Measurements from ENCODE around the gene PKNOX2.

Gene PKNOX2, protein sequence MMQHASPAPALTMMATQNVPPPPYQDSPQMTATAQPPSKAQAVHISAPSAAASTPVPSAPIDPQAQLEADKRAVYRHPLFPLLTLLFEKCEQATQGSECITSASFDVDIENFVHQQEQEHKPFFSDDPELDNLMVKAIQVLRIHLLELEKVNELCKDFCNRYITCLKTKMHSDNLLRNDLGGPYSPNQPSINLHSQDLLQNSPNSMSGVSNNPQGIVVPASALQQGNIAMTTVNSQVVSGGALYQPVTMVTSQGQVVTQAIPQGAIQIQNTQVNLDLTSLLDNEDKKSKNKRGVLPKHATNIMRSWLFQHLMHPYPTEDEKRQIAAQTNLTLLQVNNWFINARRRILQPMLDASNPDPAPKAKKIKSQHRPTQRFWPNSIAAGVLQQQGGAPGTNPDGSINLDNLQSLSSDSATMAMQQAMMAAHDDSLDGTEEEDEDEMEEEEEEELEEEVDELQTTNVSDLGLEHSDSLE

DNA sequence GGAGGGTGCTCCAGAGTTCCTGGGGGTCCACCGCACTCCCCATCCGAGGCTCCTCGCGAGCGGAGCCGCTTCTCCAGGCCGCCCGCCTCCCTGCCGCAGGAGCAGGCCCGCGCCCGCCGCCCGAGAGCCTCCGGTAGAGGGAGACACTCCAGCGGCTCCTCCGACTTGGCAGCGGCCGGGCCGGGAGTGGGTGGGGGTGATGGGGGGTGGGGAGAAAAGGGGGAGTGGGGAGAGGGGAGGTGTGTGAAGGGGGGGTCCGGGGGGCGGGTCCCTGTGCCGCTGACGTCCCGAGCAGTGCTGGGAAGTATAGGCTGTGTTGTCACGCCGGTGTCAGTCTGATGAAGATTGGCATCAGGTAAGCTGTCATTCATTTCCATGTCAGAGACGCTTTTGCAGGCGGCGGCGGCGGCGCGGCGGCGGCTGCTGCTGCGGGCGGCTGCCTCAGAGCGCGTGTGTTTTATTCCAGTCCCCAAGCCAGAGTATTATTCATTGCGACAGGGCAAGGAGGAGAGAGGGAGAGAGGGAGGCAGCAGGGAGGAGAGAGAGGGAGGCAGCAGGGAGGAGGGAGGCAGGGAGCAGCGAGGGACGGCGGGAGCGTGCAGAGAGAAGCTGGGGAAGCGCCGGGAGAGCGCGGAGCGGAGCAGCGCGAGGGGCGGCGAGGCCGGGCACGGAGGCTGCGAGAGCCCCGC, at the start of gene PKNOX2:
Gene PKNOX2 (plus strand): TSS at position 330 of the 689 bp plus-strand sequence. CDS start 186,555 bp downstream, outside the sequence.
- H3K36me3 ChIP-seq (ENCODE audit: control insufficient read depth in 5 of 5, insufficient read depth in 5 of 5, low read length in 5 of 5), result no peaks in the 10 kb centered on the region
- peak within 1 kb of the TSS; percentile 72 for H3K27ac ChIP-seq (ENCODE audit: low read depth, low read length)
- peak within 1 kb of the TSS; percentile 48 to 79 (median 64) for H3K9ac ChIP-seq (ENCODE audit: low read length in 5 of 5)
- peaks cover 0 to 23% (median 9%) of the 10 kb centered on the region in 5 donors for H3K27me3 ChIP-seq (ENCODE audit: control insufficient read depth in 5 of 5, insufficient read depth in 4 of 5, low read length in 5 of 5)
- H3K4me1 ChIP-seq (ENCODE audit: control insufficient read depth in 5 of 5, insufficient read depth in 5 of 5, low read length in 5 of 5), result peaks cover 2 to 42% (median 34%) of the 10 kb centered on the region in 5 donors
- no peaks in the 10 kb centered on the region for H3K9me3 ChIP-seq (ENCODE audit: control insufficient read depth in 5 of 5, low read length in 5 of 5)
- H3K4me3 ChIP-seq (ENCODE audit: low read depth in 1 of 5, low read length in 5 of 5), result peak within 1 kb of the TSS; percentile 65 to 79 (median 73)

DNA sequence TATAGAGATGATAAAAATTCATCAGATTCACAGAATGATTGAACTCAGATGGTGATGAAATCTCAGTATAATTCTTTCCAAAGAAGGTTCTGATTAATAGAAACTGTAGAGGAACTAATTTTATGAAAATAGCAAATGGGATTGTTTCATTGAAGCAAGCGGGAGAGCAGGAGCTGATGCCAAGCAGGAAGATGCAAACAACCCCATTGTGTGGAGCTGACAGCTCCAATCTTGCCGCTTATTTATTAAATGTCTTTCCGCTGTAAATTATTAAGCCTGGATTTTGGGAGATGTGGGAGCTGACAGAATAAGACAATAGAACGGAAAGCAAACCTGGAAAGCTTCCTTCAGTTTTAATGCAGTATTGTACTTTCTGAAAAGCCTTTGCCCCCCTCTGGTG, 47.1 kb upstream of the PKNOX2 start:
- H3K36me3 ChIP-seq (ENCODE audit: control insufficient read depth in 5 of 5, insufficient read depth in 5 of 5, low read length in 5 of 5), result no peaks in the 10 kb centered on the region
- no peak overlapping the region for H3K4me3 ChIP-seq (ENCODE audit: low read depth in 1 of 5, low read length in 5 of 5)
- H3K4me1 ChIP-seq (ENCODE audit: control insufficient read depth in 5 of 5, insufficient read depth in 5 of 5, low read length in 5 of 5), result peaks cover 0 to under 1% (median 0%) of the 10 kb centered on the region in 5 donors
- no peak overlapping the region for H3K27ac ChIP-seq (ENCODE audit: low read depth, low read length)
- H3K9me3 ChIP-seq (ENCODE audit: control insufficient read depth in 5 of 5, low read length in 5 of 5), result no peaks in the 10 kb centered on the region
- no peaks in the 10 kb centered on the region for H3K27me3 ChIP-seq (ENCODE audit: control insufficient read depth in 5 of 5, insufficient read depth in 4 of 5, low read length in 5 of 5)
- H3K9ac ChIP-seq (ENCODE audit: low read length in 5 of 5), result no peak overlapping the region

DNA sequence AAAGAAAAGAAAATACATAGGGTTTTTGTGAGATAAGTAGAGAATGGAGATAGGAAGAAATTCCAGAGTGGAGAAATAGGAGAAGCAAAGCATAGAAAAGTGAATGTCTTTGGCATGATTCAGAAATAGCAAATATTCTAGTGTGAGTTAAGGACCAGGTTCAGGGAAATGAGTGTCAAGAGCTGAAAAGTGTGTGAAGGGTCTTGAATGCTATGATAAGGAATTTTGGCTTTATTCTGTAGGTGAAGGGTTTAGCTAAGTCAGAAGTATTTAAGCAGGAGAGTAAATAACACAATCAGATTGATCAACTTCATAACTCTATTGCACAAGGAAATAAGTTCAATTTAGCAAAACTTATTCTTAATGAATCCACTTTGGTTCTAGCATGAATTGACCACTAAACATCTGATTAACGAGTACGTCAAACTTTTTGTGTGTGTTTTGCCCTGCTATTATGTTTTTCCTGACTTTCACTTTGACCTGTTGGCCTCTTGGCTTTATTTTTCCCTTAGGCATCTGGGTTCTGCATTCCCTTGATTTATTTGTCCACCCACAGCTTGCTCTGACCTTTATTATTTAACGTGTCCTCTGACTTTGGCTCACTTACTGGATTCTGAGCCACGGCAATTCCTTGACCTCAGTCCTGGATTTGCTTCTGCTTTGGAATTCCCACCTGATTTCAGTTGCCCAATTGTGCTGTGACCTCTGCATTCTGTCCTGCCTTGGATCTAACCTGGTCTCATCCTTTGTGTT, 41.2 kb upstream of the PKNOX2 start:
- Histone ChIP-seq H3K36me3 (ENCODE audit: control insufficient read depth in 5 of 5, insufficient read depth in 5 of 5, low read length in 5 of 5) (no peaks in the 10 kb centered on the region), H3K4me1 (ENCODE audit: control insufficient read depth in 5 of 5, insufficient read depth in 5 of 5, low read length in 5 of 5) (peaks cover 0 to 19% (median 10%) of the 10 kb centered on the region in 5 donors), H3K9me3 (ENCODE audit: control insufficient read depth in 5 of 5, low read length in 5 of 5) (no peaks in the 10 kb centered on the region), H3K27ac (ENCODE audit: low read depth, low read length) (peak overlapping the region; percentile 90), H3K27me3 (ENCODE audit: control insufficient read depth in 5 of 5, insufficient read depth in 4 of 5, low read length in 5 of 5) (no peaks in the 10 kb centered on the region), H3K4me3 (ENCODE audit: low read depth in 1 of 5, low read length in 5 of 5) (peak overlapping the region in 4 of 5 donors; percentile 38 to 49 (median 43)), H3K9ac (ENCODE audit: low read length in 5 of 5) (peak overlapping the region in 3 of 5 donors; percentile 21 to 65 (median 25))

DNA sequence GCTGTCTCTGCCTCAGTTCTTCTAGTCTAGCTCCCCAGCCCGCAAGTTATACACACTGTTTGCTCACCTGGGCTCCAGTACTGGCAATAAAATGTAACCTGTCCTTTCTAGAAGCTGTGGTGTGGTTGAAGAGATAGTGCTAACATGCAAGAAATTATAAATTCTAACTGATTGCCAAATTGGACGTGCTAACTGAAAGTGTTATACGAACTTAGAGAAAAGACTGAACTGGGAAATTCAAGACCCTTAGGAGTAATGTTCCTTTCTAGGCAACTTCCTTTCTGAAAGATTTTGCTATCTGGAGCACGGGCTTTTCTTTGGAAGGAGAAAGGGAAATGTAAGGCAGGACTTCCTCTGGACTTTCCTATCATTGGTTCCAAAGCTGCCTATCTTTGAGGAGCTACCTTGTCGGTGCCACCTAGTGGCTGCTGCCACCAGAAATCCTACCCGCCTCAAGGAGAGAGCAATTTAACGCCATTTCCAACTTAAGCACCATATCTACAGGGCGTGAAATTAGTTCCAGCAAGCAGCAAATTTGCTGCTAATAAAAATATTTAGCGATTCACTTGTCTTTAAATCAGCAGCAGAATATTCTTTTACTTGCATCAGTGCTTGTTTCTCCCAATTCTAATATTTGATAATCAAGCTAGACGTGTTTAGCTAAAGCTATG, 40.5 kb upstream of the PKNOX2 start:
- Histone ChIP-seq H3K9me3 (ENCODE audit: control insufficient read depth in 5 of 5, low read length in 5 of 5) (no peaks in the 10 kb centered on the region), H3K4me3 (ENCODE audit: low read depth in 1 of 5, low read length in 5 of 5) (peak overlapping the region; percentile 8 to 49 (median 38)), H3K9ac (ENCODE audit: low read length in 5 of 5) (peak overlapping the region in 2 of 5 donors; percentile 21 to 65), H3K4me1 (ENCODE audit: control insufficient read depth in 5 of 5, insufficient read depth in 5 of 5, low read length in 5 of 5) (peaks cover 0 to 19% (median 10%) of the 10 kb centered on the region in 5 donors), H3K27ac (ENCODE audit: low read depth, low read length) (peak overlapping the region; percentile 90), H3K27me3 (ENCODE audit: control insufficient read depth in 5 of 5, insufficient read depth in 4 of 5, low read length in 5 of 5) (peaks cover 0 to 2% (median 0%) of the 10 kb centered on the region in 5 donors), H3K36me3 (ENCODE audit: control insufficient read depth in 5 of 5, insufficient read depth in 5 of 5, low read length in 5 of 5) (no peaks in the 10 kb centered on the region)

DNA sequence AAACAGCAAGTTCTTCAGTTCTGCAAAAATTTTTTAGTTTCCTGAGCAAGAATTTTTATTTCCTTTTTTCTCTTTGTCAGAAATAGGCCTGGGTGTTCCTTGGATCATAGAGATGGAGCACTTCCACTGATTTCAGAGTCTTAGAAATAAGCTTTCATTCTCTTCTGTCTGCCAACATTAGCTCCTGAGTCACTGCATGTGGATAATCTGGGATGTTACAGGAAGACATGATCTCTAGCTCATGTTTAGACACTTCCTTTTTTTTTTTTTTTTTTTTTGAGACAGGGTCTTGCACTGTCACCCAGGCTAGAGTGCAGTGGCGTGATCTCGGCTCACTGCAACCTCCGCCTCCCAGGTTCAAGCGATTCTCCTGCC, 39.9 kb upstream of the PKNOX2 start:
- no peaks in the 10 kb centered on the region for H3K9me3 ChIP-seq (ENCODE audit: control insufficient read depth in 5 of 5, low read length in 5 of 5)
- H3K4me1 ChIP-seq (ENCODE audit: control insufficient read depth in 5 of 5, insufficient read depth in 5 of 5, low read length in 5 of 5), result peaks cover 0 to 19% (median 10%) of the 10 kb centered on the region in 5 donors
- H3K4me3 ChIP-seq (ENCODE audit: low read depth in 1 of 5, low read length in 5 of 5), result peak overlapping the region in 1 of 5 donors; percentile 48
- peaks cover 0 to 3% (median 0%) of the 10 kb centered on the region in 5 donors for H3K27me3 ChIP-seq (ENCODE audit: control insufficient read depth in 5 of 5, insufficient read depth in 4 of 5, low read length in 5 of 5)
- H3K9ac ChIP-seq (ENCODE audit: low read length in 5 of 5), result no peak overlapping the region
- H3K27ac ChIP-seq (ENCODE audit: low read depth, low read length), result peak overlapping the region; percentile 90
- H3K36me3 ChIP-seq (ENCODE audit: control insufficient read depth in 5 of 5, insufficient read depth in 5 of 5, low read length in 5 of 5), result no peaks in the 10 kb centered on the region

DNA sequence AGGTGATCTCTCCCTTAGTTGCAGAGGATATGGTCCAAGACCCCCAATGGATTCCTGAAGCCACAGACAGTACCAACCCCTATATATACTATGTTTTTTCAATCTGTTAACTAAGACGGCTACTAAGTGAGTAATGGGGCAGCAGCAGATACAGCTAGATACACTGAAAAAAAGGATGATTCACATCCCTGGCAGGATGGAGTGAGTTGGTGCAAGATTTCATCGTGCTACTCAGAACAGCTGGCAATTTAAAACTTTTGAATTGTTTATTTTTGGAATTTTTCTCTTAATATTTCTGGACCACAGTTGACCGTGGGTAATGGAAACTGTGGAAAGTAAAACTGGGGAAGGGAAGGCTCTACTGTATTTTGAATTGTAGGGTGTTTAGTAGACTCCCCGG, 36.1 kb upstream of the PKNOX2 start:
- H3K4me3 ChIP-seq (ENCODE audit: low read depth in 1 of 5, low read length in 5 of 5), result no peak overlapping the region
- H3K27ac ChIP-seq (ENCODE audit: low read depth, low read length), result no peak overlapping the region
- no peaks in the 10 kb centered on the region for H3K9me3 ChIP-seq (ENCODE audit: control insufficient read depth in 5 of 5, low read length in 5 of 5)
- H3K4me1 ChIP-seq (ENCODE audit: control insufficient read depth in 5 of 5, insufficient read depth in 5 of 5, low read length in 5 of 5), result peaks cover 0 to 14% (median 8%) of the 10 kb centered on the region in 5 donors
- no peak overlapping the region for H3K9ac ChIP-seq (ENCODE audit: low read length in 5 of 5)
- H3K27me3 ChIP-seq (ENCODE audit: control insufficient read depth in 5 of 5, insufficient read depth in 4 of 5, low read length in 5 of 5), result peaks cover 0 to 4% (median 3%) of the 10 kb centered on the region in 5 donors
- H3K36me3 ChIP-seq (ENCODE audit: control insufficient read depth in 5 of 5, insufficient read depth in 5 of 5, low read length in 5 of 5), result no peaks in the 10 kb centered on the region

DNA sequence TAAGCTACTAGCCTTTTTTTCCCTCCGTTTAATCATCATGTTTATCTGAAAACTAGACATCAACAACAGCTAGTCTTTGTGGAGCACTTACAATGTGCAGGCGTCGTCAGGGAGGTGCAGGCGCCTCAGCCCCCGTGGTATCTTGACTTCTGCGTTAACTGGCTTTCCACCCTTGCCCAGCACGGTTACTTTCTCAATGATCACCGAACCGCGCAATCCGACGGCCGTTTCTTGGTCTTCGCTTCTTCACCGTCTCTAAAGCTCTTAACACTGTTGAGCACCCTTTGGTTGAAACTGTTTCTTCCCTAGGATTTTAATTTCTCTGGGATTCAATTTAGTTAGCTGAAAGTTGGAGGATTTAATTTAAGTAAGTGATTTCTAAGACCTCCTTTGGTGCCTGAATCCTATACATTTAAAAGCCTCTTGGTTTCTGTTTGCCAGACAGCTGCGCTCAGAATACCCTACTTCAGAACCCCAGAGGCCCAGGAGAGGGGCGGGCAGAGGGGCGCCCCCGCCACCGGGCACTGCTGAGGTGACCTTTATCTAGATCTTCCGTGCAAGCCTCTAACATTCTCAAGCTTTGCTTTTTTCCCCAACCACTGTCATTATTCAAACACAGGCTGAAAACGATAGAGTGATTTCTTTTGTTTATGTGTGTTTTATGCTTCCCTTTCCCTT, 35.1 kb upstream of the PKNOX2 start:
- H3K9ac ChIP-seq (ENCODE audit: low read length in 5 of 5), result no peak overlapping the region
- H3K27ac ChIP-seq (ENCODE audit: low read depth, low read length), result no peak overlapping the region
- no peak overlapping the region for H3K4me3 ChIP-seq (ENCODE audit: low read depth in 1 of 5, low read length in 5 of 5)
- no peaks in the 10 kb centered on the region for H3K9me3 ChIP-seq (ENCODE audit: control insufficient read depth in 5 of 5, low read length in 5 of 5)
- peaks cover 0 to 4% (median 3%) of the 10 kb centered on the region in 5 donors for H3K27me3 ChIP-seq (ENCODE audit: control insufficient read depth in 5 of 5, insufficient read depth in 4 of 5, low read length in 5 of 5)
- H3K36me3 ChIP-seq (ENCODE audit: control insufficient read depth in 5 of 5, insufficient read depth in 5 of 5, low read length in 5 of 5), result no peaks in the 10 kb centered on the region
- H3K4me1 ChIP-seq (ENCODE audit: control insufficient read depth in 5 of 5, insufficient read depth in 5 of 5, low read length in 5 of 5), result peaks cover 0 to 11% (median 0%) of the 10 kb centered on the region in 5 donors

DNA sequence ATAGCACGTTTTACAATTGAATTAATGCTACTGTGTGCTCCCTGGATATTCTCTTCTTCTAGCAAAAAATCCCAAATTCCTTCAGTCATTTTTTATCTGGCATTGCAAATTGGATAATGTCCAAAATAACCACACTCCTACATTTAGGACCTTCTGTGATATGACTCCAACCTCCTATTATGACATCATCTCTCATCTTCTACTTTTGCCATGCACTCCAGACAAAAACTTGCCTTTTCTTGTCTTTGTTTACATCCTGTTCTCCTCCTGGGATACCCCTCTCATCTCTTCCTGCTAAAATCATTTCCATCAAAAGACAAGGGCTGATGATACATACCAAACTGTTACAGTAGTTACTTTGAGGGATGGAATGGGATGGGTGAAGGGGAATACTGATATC, 32.5 kb upstream of the PKNOX2 start:
- peaks cover 0 to 4% (median 3%) of the 10 kb centered on the region in 5 donors for H3K27me3 ChIP-seq (ENCODE audit: control insufficient read depth in 5 of 5, insufficient read depth in 4 of 5, low read length in 5 of 5)
- no peaks in the 10 kb centered on the region for H3K9me3 ChIP-seq (ENCODE audit: control insufficient read depth in 5 of 5, low read length in 5 of 5)
- H3K9ac ChIP-seq (ENCODE audit: low read length in 5 of 5), result no peak overlapping the region

DNA sequence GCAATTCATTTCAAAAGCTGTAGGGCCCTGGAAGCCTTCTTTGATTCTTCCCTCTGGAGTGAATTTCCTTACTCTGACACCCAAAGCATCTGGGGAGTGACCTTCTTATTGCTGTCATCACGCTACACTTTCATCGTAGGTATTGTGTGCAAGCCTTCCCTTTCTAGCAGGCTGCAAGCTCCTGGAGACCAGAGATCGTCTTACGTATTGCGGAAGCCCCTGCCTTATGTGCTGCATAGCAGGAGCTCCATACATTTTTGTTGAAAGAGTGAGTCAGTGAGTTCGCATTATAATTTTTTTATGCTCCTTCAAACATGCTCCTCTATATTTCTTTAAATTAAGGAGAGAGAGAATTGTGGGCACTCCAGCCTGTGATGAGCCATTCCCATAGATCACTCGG, 32.0 kb upstream of the PKNOX2 start:
- no peaks in the 10 kb centered on the region for H3K9me3 ChIP-seq (ENCODE audit: control insufficient read depth in 5 of 5, low read length in 5 of 5)
- no peak overlapping the region for H3K4me3 ChIP-seq (ENCODE audit: low read depth in 1 of 5, low read length in 5 of 5)
- H3K36me3 ChIP-seq (ENCODE audit: control insufficient read depth in 5 of 5, insufficient read depth in 5 of 5, low read length in 5 of 5), result no peaks in the 10 kb centered on the region
- no peak overlapping the region for H3K27ac ChIP-seq (ENCODE audit: low read depth, low read length)
- H3K9ac ChIP-seq (ENCODE audit: low read length in 5 of 5), result no peak overlapping the region
- peaks cover 0 to 4% (median 3%) of the 10 kb centered on the region in 5 donors for H3K27me3 ChIP-seq (ENCODE audit: control insufficient read depth in 5 of 5, insufficient read depth in 4 of 5, low read length in 5 of 5)
- H3K4me1 ChIP-seq (ENCODE audit: control insufficient read depth in 5 of 5, insufficient read depth in 5 of 5, low read length in 5 of 5), result peaks cover 0 to 8% (median 0%) of the 10 kb centered on the region in 5 donors

More for the DNA sequence above, 32.5 kb upstream of the PKNOX2 start:
- Histone ChIP-seq H3K36me3 (ENCODE audit: control insufficient read depth in 5 of 5, insufficient read depth in 5 of 5, low read length in 5 of 5) (no peaks in the 10 kb centered on the region), H3K4me1 (ENCODE audit: control insufficient read depth in 5 of 5, insufficient read depth in 5 of 5, low read length in 5 of 5) (peaks cover 0 to 8% (median 0%) of the 10 kb centered on the region in 5 donors), H3K27ac (ENCODE audit: low read depth, low read length) (no peak overlapping the region), H3K4me3 (ENCODE audit: low read depth in 1 of 5, low read length in 5 of 5) (no peak overlapping the region)

Measured in subcutaneous abdominal adipose tissue (tissue), 5 donors.